H1 (cell line): Measurements from ENCODE around the gene NFXL1.

ENCODE experiments used
- BACH1 ChIP-seq: IDR thresholded peaks from 2 replicates; pipeline ENCODE4 v1.6.1; 2012; ENCODE audit warnings: low read length, improper control_type of control experiment
- CTCF ChIP-seq, 3 experiments: IDR thresholded peaks; 1 replicate in 2 of 3; 2 replicates in 1 of 3; pipeline versions ENCODE4 v1.5.1 to v1.6.1; 2011; ENCODE audit warnings: low read length in 3 of 3, mild to moderate bottlenecking in 3 of 3, inconsistent platforms in 2 of 3, low read depth in 1 of 3, moderate library complexity in 1 of 3; ENCODE audit not compliant: insufficient read depth in 1 of 3; ENCODE audit errors: control extremely low read depth in 1 of 3
- HDAC2 ChIP-seq, 2 experiments: fragments of 300-600 bp in 1 of 2; sonication (generic) in 1 of 2; IDR thresholded peaks; 2 replicates each; pipeline ENCODE4 v1.6.1; 2011 to 2012; ENCODE audit warnings: low read depth in 2 of 2, low read length in 2 of 2, mild to moderate bottlenecking in 2 of 2, moderate library complexity in 2 of 2, borderline replicate concordance in 1 of 2, inconsistent platforms in 1 of 2

GRCh38 chr4:47848041-47848440, 66.3 kb downstream of the NFXL1 start:
- no peak for TF ChIP-seq HDAC2 (IDR thresholded peaks at IDR 0.05; ENCODE audit: borderline replicate concordance in 1 of 2, low read depth in 2 of 2, low read length in 2 of 2)
- no peak for TF ChIP-seq CTCF (IDR thresholded peaks at IDR 0.05; ENCODE audit: control extremely low read depth in 1 of 3, insufficient read depth in 1 of 3, low read depth in 1 of 3, low read length in 3 of 3)
- TF ChIP-seq BACH1, result no peak
